HG02588 (cell line): ENCODE results near the gene MX2.
"Not testable (repeated sequence)": the region's sequence is repeated elsewhere in the genome, so short reads cannot be mapped to it uniquely, and the experiment has no call there.

Experiments used
- ATAC-seq: cut with Tn5 transposase; IDR thresholded peaks from one replicate; pipeline ENCODE4 v1.9.1; 2021; ENCODE audit warnings: mild to moderate bottlenecking, moderate library complexity; ENCODE audit not compliant: unreplicated experiment

MX2 gene

GRCh38 chr21:41333752-41334151 lies 28.1 kb upstream of the MX2 start:
- ATAC-seq: no peak

DNA sequence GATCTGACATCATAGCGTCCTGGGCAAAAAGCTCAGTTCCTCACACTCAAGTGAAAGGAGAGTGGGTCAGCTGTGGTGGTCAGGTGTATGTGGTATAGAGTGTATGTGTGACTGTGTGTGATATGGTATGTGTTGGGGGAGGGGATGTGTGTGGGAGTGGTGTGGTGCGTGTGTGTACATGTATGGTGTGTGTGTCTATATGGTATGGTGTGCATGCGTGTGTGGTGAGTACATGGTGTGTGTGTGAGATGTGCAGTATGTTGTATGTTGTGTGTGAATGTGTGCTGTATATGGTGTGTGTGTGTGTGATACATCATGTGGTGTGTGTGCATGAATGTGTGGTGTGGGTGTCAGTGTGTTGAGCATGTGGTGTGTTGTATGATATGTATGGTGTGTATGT lies 24.3 kb upstream of the MX2 start:
- no peak for ATAC-seq

DNA sequence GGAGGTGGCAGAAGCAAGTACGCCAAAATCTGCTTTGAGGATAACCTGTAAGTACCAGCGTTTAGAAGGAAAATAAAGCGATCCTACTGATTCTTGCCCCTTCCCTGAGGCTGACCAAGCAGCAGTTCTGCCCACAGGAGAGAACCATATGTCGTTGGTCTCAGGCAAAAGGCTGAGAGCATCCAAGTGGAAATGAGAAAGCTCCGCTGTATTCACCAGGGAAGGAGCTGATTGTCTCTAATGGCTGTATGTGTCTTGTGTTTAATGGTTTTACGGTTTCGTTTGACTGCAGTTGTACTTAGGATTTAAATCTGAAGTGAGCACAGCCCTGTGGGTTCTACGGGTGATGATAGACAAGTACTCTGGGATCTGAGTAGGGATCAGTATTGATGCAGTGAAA lies 23.4 kb upstream of the MX2 start:
- ATAC-seq: no peak

GRCh38 chr21:41342035-41342434 lies 19.8 kb upstream of the MX2 start:
- no peak for ATAC-seq

DNA sequence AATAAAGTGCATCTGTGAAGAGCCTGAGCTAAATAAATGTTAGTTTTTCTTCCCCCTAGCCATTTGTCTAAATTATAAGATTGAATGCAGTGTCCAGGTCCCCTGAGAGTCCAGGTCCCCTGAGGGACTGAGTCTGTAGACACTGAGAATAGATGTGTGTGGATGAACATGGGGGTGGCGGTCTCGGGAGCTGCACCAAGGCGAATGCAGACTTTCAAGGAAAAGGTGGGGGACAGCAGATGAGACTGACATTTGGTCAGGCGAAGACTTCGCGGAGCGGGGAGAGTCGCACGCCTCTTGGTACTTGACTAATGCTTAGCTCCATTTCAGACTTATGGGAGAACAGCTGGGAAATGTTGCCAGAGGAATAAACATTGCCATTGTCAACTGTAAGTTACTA lies 17.7 kb upstream of the MX2 start:
- ATAC-seq: no peak

GRCh38 chr21:41345356-41345755 lies 16.5 kb upstream of the MX2 start:
- no peak for ATAC-seq

GRCh38 chr21:41345934-41346685 lies 15.7 kb upstream of the MX2 start:
- ATAC-seq: no peak

DNA sequence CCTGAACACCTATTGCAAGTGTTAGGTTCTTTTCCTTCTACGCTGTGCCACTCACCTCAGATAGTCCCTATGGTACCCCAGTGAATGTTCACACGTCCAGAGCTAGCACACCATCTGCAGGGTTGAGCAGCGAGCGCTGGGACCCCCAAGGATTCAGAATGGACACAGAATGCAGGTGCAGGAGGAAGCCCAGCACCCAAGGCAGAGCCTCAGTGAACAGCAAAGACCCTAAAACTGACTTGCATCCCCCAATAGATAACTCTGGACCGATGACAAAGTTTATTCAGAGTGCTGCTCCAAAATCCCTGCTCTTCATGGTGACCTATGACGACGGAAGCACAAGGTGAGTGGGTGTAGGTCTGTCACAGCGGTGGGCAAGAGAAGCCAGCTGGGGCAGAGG lies 15.1 kb upstream of the MX2 start:
- no peak for ATAC-seq

DNA sequence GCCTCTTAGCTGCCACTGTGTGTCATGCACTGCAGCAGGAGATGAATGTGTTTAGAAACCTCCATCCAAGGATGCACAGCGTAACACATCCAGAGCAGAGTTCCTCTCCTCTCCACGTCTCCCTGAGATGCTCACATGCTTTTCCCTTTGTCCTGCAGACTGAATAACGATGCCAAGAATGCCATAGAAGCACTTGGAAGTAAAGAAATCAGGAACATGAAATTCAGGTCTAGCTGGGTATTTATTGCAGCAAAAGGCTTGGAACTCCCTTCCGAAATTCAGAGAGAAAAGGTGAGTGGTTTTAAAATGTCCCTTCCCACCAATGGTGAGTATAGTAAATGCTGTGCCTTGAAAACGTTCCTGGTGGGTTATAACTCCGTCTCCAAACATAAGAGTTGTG lies 13.4 kb upstream of the MX2 start:
- no peak for ATAC-seq

GRCh38 chr21:41349126-41349525 lies 12.7 kb upstream of the MX2 start:
- ATAC-seq: no peak

DNA sequence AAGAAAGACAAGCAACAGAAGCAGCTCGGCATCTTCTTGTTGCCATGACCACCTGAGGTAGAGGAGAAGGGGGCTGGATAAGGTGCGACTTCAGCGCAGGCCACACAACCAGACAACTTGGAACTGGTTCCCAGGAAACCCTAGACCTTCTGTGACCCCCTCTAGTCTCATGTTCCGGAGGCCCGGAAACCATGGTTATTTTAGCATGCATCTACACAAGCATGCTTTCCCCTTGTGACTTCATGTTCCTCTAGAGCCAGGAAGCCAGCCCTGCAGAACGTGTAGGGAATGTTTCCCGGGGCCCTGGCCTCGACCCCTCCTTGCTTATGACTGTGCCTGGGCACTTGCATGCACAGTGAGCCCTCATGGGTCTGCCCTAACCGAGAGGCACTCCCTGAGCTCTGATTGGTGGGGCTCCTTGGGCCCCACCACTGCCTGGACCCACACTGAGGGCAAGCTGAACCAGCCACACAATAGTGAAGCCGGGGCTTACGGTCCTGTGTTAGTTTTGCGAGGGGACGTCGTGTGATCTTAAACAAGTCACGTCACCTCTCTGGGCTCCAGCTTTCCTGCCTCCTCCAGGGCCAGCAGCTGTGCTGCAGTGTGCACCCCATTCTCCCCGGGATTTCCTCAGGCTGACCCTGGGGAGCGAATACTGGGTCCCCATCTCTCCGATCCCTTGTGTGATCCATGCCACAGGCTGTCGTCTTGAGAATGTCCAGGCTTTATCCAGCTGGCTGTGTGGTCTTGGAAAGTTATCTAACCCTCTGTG lies 12.0 kb upstream of the MX2 start:
- ATAC-seq: no peak

GRCh38 chr21:41350436-41351155 lies 11.2 kb upstream of the MX2 start:
- ATAC-seq: no peak

DNA sequence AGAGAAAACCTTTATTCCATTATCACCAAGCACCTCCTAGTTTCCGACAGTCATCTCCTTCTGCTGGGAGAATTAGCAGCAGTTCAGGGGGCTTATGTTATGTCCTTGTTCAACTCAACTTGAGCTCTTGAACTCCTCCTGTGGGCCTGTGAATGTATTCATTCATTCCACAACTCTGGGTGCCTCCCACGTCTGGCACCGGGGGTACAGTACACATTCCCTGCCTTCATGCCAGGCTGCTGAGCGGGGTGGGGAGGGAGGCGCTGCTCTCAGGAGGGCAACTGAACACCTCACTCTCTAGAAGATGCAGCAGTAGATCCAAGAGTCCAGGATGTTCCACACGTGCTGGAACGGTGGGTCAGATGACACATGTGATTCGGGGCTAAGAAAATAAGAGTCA lies 4.3 kb upstream of the MX2 start:
- ATAC-seq: no peak

DNA sequence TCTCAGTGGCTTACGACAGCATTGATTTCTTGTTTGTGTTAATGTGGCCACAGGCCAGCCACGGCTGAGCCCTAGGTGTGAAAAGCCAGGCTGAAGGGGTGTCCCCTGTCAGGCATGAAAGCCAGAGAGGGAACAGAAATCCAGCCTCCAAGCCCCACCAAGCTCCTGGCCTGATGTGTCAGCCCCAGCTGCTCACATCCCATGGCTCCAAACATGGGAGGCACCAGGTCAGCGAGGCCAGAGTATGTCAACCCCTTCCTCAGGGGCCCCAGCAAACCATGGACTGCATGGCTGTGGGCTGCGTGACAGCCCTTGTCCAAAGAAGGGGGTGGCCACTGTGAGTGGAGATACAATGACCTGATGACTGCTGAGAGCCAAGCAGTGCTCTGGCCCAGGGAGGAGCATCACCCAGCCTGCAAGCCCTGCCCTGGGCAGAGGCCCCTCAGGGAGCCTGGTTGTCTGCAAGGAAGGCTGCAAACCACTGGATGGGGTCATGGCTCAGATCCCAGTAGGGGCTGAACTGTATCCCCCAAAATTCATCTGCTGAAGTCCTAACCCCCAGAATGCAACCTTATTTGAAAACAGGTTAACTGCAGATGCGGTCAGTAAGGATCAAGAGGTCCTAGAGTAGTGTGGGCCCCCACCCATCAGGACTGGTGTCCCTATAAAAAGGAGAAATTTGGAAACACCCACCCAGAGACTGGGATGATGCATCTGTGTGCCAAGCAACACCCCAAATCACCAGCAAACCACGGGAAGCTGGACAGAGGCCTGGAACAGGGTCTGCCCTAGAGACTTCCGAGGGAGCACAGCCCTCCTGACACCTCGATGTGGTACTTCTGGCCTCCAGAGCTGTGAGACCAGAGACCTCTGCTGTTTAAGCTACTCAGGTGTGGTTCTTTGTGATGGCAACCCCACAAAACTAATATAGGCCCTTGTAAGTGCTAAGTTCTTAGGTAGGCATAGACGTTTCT lies 3.3 kb upstream of the MX2 start:
- ATAC-seq: no peak

- ATAC-seq: no peak
Measured at GRCh38 chr21:41359286-41359685, 2.5 kb upstream of the MX2 start.

DNA sequence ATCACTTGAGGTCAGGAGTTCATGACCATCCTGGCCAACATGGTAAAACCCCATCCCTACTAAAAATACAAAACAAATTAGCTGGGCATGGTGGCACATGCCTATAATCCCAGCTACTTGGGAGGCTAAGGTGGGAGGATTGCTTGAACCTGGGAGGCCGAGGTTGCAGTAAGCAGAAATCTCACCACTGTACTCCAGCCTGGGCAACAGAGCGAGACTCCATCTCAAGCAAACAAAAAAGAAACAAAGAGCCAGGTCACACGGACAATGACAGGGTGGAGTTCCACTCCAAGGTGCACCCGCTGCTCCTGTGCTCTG lies 2.1 kb upstream of the MX2 start:
- not testable (repeated sequence) for ATAC-seq

DNA sequence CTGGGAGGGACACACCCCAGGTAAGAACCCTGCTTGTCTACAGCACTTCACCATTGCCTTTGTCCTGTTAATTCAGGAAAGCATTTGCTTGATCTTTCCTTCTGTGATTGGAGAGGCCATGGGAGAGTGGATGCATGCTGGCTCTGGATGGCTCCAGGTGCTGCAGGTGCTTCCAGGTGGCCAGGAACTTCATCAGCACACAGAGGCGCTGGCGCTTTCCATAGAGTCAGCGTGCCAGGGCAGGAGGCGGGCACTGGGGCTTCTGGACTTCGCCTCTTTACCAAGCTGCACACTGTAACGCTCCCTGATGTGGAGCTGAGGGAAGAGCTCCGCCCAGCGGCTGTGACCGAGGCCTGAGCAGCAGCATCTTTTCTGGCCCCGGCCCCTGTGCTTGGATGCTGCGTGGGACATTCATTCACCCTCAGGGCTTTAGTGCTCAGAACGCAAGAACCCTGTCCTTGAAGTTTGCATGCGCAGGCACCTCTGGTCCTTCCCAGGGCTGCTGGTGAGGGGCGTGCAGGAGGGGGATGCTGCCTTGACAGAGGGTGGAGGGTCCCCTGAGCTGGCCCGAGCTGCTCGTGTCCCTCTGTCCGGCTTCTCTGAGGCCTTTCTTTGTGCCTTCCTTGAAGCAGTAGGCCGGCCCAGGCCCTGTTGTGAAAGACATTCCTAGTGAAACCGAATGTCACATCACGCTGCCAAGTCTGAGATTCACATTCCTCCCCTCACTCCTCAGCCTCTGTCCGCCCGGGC lies 1.6 kb upstream of the MX2 start:
- no peak for ATAC-seq

DNA sequence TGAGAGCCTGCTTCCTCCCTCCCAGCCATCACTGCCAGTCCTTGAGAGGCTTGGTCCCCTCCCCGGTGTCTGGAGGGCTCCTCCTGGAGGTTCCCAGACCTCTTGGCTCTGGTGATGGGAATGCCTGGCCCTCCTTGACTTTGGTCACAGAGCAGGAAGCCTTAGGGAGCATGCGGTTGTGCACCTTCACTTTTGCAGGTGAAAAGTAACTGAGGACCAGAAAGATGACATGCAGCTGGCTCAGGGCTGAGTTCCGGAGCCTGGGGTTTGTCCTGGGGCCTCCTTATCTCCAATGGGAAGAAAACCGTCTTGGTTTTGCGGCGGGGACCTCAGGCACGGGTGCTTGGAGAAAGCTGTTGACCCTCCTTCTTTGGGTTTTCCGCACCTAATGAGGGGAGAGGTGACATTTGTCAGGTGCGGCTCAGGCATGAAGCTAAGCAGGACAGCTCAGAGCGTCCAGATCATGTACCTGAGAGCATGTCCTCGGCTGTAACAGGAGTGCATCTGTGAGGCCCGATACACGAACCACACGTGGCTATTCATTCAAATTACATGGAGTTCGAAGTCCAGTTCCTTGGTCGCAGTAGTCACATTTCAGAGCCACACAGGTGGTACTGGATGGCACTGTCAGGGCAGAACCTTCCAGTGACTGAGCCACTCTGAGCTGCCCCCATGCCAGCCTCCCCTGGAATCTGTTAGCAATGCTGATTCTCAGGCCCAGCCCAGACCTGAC lies 608 bp upstream of the MX2 start:
- ATAC-seq: no peak

GRCh38 chr21:41362605-41363369 lies 960 bp downstream of the MX2 start:
- ATAC-seq: no peak
